Bronchial epithelial cell (primary cell): ENCODE data around the gene CACNA2D3. TPM values are rescaled to one million over a fixed set of nuclear protein-coding genes. Genes with fewer than 3 reads are reported as not detected.

Experiments used
- DNase-seq: peaks from one replicate; pipeline ENCODE4 v3.0.0-alpha.2; 2010; ENCODE audit warnings: low read depth
- FAIRE-seq: peaks from 2 replicates; lab custom pipeline; 2011; peaks lifted over from hg19 to GRCh38; lab: Jason Lieb, UNC
- H3K27me3 ChIP-seq: 2 replicates; pipeline ENCODE4 v1.5.1; 2011; ENCODE audit warnings: low read length; ENCODE audit not compliant: control insufficient read depth, insufficient read depth
- H3K36me3 ChIP-seq: 2 replicates; pipeline ENCODE4 v1.5.1; 2011; ENCODE audit warnings: low read length; ENCODE audit not compliant: control insufficient read depth, insufficient read depth
- H3K4me3 ChIP-seq: 2 replicates; pipeline ENCODE4 v1.5.1; 2011; ENCODE audit warnings: mild to moderate bottlenecking, low read depth, low read length, control low read depth
- total RNA-seq: library from RNA; depleted of rRNA; stranded (reverse); fragments of >200 nt; gene quantifications from 2 replicates; pipeline ENCODE4 v1.2.1, GENCODE V29; 2014
- TF ChIP-seq, protein P1 (sequence below): IDR thresholded peaks from 2 replicates; pipeline ENCODE4 v1.5.1; 2011; ENCODE audit warnings: mild to moderate bottlenecking, moderate library complexity, low read length, control low read depth, inconsistent platforms; ENCODE audit not compliant: insufficient read depth, severe bottlenecking

CACNA2D3 gene
- total RNA-seq, 1 donor from 2014 or later, result not detected

- TF ChIP-seq, protein P1, sequence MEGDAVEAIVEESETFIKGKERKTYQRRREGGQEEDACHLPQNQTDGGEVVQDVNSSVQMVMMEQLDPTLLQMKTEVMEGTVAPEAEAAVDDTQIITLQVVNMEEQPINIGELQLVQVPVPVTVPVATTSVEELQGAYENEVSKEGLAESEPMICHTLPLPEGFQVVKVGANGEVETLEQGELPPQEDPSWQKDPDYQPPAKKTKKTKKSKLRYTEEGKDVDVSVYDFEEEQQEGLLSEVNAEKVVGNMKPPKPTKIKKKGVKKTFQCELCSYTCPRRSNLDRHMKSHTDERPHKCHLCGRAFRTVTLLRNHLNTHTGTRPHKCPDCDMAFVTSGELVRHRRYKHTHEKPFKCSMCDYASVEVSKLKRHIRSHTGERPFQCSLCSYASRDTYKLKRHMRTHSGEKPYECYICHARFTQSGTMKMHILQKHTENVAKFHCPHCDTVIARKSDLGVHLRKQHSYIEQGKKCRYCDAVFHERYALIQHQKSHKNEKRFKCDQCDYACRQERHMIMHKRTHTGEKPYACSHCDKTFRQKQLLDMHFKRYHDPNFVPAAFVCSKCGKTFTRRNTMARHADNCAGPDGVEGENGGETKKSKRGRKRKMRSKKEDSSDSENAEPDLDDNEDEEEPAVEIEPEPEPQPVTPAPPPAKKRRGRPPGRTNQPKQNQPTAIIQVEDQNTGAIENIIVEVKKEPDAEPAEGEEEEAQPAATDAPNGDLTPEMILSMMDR, result no peak
- DNase-seq, result no peak
- Histone ChIP-seq H3K36me3 (no peaks in the 10 kb centered on the region), H3K27me3 (no peaks in the 10 kb centered on the region), H3K4me3 (no peak overlapping the region)
- FAIRE-seq, result no peak
Observed at GRCh38 chr3:54506603-54507002, 384.3 kb downstream of the CACNA2D3 start.

- no peak for DNase-seq
- Histone ChIP-seq H3K4me3 (no peak overlapping the region), H3K27me3 (no peaks in the 10 kb centered on the region), H3K36me3 (no peaks in the 10 kb centered on the region)
- TF ChIP-seq, protein P1, result no peak
- no peak for FAIRE-seq
Observed at GRCh38 chr3:54507876-54508460, 385.6 kb downstream of the CACNA2D3 start.

DNA sequence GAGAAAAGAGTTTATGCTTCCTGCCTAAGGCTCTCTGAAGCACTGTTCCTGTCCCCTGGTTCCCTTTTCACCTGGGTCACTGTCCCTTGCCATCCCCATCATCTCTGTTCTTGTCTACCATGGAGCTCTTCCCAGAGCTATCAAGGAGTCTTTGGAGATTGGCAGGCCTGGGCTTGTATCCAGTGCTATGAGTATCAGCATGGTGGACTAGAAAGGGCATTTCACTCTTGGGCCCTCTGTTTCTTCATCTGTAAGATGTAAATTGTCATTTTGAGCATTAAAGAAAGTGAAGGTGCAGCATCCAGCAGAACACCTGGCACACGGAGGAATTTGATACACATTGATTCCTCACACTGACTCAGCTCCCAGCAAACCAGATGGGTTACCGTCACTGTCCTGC, 388.2 kb downstream of the CACNA2D3 start:
- no peak overlapping the region for H3K4me3 ChIP-seq
- H3K36me3 ChIP-seq, result no peaks in the 10 kb centered on the region
- TF ChIP-seq, protein P1, result no peak
- no peak for DNase-seq
- peak; percentile 7 for FAIRE-seq
- no peaks in the 10 kb centered on the region for H3K27me3 ChIP-seq

GRCh38 chr3:54511766-54512365, 389.5 kb downstream of the CACNA2D3 start:
- TF ChIP-seq, protein P1, result no peak
- DNase-seq (no peak), FAIRE-seq (no peak)
- Histone ChIP-seq H3K27me3 (no peaks in the 10 kb centered on the region), H3K4me3 (no peak overlapping the region), H3K36me3 (no peaks in the 10 kb centered on the region)

GRCh38 chr3:54514006-54514405, 391.7 kb downstream of the CACNA2D3 start:
- TF ChIP-seq, protein P1, result no peak
- H3K4me3 ChIP-seq, result no peak overlapping the region
- no peaks in the 10 kb centered on the region for H3K27me3 ChIP-seq
- DNase-seq (no peak), FAIRE-seq (no peak)
- no peaks in the 10 kb centered on the region for H3K36me3 ChIP-seq
